SH-SY5Y (cell line): ENCODE measurements around the gene GH2.

ENCODE experiments used
- GATA2 ChIP-seq: IDR thresholded peaks from 2 replicates; pipeline ENCODE4 v1.6.1; 2011; ENCODE audit warnings: mild to moderate bottlenecking, low read depth, low read length
- GATA3 ChIP-seq: IDR thresholded peaks from 2 replicates; pipeline ENCODE4 v1.6.1; 2011; ENCODE audit warnings: low read depth, mild to moderate bottlenecking, low read length, moderate library complexity

DNA sequence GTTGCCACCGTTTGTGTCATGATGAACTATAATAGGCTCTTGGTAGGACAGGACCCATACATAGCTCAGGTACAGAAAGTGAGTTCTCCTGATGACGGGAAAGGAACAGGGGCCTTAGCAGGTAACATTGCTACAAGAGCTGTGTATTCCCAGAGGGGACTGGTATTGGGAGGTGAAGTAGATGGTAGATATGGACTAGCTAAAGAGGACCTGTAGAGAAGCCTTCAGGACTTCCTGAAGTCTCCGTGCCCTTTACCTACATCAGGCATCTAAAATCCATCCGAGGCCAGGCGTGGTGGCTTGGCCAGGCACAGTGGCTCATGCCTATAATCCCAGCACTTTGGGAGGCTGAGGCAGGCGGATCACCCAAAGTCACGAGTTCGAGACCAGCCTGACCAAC is 26.6 kb downstream of the GH2 start:
- TF ChIP-seq GATA3, result no peak
- no peak for TF ChIP-seq GATA2
